Fibroblast of skin of abdomen (primary cell): Measurements from ENCODE around the gene TMEM120A. TPM values are rescaled to one million over a fixed set of nuclear protein-coding genes. Genes with fewer than 3 reads are reported as not detected.
"Not testable (repeated sequence)": the region's sequence is repeated elsewhere in the genome, so short reads cannot be mapped to it uniquely, and the experiment has no call there.

ENCODE experiments used
- DNase-seq: peaks from one replicate; pipeline ENCODE4 v3.0.0-alpha.2; 2013
- polyA plus RNA-seq, 2 experiments: library from polyadenylated mRNA; unstranded; fragments of 120-200 nt; gene quantifications; one replicate each; pipeline ENCODE4 v1.2.1, GENCODE V29; 2013; ENCODE audit not compliant: insufficient read length in 2 of 2

TMEM120A gene
- 30.4 TPM for polyA plus RNA-seq (2013, experiment 1 of 2; ENCODE audit: insufficient read length)
- polyA plus RNA-seq (2013, experiment 2 of 2; ENCODE audit: insufficient read length) = 34.6 TPM

DNA sequence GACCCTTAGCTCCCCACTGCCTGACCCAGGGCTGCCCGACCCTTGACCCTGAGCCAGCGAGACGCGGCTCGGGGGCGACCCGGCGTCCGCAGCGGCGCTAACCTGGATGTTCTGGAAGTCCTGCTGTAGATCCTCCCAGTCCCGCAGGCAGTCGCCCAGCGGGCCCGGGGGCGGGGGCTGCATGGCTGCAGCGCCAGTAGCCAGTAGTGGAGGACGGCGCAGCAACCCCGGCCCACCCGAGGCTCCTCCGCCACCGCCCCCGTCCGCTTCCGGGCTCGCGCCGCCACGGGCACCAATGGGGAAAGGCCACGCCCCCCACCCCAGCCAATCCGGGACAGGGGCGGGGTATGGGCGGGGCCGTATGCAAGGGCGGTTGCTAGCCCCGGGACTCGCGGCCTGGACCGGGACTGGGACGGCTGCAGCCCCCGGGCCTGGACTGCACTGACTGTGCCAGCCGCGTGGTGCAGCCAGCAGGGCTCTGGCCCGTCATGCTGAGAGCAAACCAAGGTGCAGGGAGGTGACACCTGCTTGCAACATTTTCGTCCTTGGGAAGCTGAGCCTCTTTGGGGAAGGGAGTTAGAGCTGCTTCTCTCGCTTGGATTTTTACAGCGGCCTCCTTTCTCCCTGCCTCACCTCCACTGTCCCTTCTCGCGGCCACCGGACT, at the start of gene TMEM120A:
Gene TMEM120A, minus strand, starts transcription at position 208 of the 664 bp plus-strand sequence. Its CDS starts 25 bp downstream, at position 183.
- peak; percentile 92 for DNase-seq

DNA sequence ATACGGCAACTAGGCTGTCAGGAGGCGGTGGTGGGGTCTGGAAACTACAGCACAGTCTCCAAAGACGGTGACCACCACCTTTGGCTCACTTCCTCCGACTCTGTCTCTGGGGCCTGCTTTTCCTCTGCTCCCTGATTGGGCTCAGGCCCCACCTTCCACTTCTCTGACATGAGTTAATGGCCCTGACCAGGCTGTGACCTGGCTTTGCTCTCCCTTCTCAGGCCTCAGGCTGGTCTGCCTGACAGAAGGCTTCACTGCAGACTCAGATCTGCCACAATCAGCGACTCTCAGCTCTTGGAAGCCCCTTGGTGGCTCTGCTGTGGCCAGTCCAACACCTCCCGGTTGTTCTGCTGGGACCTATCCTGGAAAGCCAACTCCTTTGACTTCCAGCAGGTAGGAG, 45.7 kb upstream of the TMEM120A start:
- no peak for DNase-seq

- peak; percentile 73 for DNase-seq
These were observed 42.9 kb upstream of the TMEM120A start for GRCh38 chr7:76037310-76037709.

GRCh38 chr7:76031964-76032363, 37.6 kb upstream of the TMEM120A start:
- DNase-seq = no peak

- DNase-seq = not testable (repeated sequence)
These were observed 35.3 kb upstream of the TMEM120A start for GRCh38 chr7:76029682-76030081.

- DNase-seq = no peak
These were observed 28.6 kb upstream of the TMEM120A start for GRCh38 chr7:76023002-76023401.

GRCh38 chr7:76022026-76022780, 27.8 kb upstream of the TMEM120A start:
- no peak for DNase-seq

- peak; percentile 35 for DNase-seq
These were observed 25.8 kb upstream of the TMEM120A start for GRCh38 chr7:76020031-76020714.

- DNase-seq = not testable (repeated sequence)
These were observed 24.1 kb upstream of the TMEM120A start for GRCh38 chr7:76018520-76018919.

DNA sequence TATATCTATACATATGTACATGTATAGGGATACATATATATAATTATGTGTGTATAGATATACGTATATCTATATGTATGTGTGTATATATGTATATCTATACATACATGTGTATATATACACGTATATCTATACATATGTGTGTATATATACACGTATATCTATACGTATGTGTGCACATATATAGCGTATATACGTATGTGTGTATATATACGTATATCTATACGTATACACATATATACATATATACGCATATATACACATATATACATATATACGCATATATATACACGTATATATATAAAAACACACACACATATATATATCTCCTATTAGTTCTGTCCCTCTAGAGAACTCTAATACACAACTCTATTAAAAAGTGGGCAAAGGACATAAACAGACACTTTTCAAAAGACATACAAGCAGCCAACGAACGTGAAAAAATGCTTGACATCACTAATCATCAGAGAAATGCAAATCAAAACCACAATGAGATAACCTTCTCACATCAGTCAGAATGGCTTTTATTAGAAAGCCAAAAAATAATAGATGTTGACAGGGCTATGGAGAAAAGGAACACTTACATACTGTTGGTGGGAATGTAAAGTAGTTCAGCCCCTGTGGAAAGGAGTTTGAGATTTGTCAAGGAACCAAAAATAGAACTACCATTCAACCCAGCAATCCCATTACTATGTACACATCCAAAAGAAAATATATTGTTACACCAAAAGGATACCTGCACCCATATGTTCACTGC, 22.0 kb upstream of the TMEM120A start:
- no peak for DNase-seq

DNA sequence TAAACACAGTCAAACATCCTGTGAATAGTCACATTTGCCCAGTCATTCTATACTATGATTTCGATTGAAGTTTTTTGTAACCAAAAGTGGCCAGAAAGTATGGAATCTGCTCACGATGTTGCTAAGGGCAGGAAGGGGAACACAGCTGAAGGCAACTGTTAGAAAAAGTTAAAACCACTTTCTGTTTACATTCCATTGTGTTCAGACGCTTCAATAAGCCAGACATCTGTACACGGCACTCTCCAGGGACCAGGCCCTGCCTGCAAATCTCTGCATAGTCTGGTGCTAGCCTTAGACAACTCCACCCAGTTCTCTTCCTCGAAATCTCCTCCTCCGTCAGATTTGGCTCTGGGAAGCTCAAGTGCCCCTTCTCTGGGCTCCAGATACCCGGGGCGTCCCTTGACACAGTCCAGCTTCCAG, 17.1 kb upstream of the TMEM120A start:
- peak; percentile 67 for DNase-seq

DNA sequence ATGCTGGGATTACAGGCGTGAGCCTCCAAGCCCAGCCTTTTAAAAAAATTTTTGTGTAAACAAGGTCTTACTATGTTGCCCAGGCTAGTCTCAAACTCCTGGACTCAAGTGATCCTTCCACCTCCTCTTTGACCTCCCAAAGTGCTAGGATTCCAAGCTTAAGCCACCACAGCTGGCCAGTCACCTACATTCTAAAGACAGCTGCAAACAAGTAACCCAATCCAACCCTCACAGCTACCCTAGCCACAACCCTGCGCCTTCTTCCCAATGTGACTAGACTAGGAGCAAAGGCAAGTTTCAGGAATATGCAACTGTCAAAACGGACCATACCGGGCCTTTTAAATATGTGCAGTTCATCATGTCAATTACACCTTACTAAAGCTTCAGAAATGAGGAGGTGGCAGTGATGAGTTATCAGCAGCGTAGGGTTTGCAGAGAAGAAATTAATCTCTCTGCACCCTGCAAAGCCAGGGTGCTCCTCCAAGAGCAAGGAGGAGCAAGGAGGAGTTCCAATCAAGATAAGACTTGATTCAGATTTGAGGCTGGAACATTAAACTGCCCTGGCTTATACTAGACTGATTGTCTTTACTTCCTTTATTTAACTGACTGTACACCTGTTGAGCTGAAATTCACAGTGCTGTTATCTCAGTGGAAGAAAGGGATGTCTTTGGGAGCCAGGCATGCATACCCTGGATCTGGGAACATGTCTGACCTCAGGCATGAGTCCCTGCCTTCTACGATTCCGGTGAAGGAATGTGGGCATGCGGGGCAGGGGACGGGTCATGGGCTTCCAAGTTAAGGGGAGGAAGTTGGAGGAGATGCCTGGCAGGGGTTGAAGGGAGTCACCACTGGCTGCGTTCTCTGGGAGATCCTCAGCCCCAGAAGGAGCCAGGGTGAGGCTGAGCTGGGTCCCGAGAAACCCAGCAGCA, 15.5 kb upstream of the TMEM120A start:
- no peak for DNase-seq

DNA sequence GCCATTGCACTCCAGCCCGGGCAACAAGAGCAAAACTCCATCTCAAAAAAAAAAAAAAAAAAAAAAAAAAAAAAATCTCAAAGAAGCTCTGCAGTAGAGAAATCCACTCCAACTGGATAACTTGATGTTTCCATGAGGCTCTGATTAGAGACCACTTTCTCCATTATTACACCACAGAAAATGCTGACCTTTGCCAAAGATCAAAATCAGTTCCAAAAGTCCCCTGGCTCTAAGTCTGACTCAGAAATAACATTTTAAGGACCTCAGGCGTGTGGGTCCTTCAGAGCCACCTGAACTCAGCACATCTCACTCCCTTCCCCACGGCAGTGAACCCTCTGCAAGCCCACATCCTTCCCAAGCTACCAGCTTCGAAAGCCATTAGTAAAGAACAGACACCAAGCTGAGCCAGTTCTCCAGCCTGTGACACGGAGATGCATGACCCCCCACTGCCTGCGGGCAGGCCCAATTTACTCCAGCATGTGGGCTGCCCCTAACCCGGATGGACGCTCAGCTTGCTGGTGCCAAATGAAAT, 13.8 kb upstream of the TMEM120A start:
- DNase-seq = no peak

- DNase-seq = not testable (repeated sequence)
These were observed 10.6 kb upstream of the TMEM120A start for GRCh38 chr7:76005004-76005403.

GRCh38 chr7:76003351-76003750, 9.0 kb upstream of the TMEM120A start:
- no peak for DNase-seq

DNA sequence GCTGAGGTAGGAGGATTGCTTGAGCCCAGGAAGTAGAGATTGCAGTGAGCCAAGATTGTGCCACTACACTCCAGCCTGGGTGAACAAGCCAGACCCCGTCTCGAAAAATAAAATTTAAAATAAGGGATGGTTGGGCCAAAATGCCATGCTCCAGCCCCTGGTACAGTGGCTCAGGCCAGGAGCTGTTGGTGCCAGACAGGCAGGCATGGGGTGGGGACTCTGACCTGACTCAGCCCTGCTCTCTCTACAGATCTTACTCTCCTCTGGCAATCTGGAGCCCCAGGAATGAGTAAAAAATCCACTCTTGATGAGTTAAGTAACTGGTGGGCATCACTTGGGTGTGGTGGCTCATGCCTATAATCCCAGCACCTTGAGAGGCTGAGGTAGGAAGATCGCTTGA, 8.4 kb upstream of the TMEM120A start:
- no peak for DNase-seq

DNA sequence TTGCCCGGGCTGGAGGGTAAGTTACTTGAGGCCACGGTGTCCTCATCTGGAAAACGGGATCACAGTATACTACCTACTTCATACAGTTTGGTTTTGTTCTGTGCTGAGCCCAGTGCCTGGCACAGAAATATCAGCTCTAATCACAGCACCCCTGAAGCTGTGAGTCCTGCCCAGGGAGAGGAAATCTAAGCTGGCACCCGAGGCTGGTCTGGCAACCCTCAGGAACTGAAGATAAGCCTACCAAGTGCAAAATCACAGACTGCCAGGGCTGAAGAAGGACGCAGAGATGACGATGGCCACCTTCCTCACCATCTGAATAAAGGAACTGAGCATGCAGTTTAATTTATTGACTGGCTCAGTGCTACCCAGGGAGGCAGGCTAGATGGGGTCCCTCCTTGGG, 7.7 kb upstream of the TMEM120A start:
- DNase-seq = no peak

DNA sequence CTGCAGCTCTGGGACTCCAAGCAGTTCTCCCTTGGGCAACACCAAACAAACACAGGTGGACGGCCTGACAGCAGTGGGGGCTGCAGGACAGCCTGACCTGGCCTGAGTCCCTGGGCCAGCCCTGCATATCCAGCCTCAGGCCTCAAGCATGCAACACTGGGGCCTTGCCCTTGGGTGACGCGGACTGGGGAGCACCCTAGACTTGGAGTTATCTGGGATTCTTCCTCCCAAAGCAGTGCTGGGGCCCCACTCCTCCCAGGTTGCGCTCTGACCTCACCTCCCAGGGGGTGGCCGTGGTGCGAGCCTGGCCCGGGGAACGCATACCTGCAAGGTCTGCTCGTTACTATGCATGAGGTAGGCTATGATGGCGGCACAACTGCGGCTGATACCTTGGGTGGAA, 6.2 kb upstream of the TMEM120A start:
- DNase-seq = no peak

DNA sequence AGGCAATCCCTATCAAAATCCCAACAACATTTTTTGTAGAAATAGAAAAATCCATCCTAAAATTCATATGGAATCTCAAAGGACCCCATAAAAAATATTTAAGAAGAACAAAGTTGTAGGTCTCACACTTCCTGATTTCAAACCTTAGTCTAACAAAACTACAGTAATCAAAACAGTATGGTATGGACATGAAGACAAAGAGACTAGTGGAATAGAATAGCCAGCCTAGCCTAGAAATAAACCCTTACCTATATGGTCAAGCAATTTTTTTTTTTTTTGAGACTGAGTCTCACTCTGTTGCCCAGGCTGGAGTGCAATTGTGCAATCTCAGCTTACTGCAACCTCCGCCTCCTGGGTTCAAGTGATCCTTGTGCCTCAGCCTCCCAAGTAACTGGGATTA, 3.6 kb upstream of the TMEM120A start:
- no peak for DNase-seq

DNA sequence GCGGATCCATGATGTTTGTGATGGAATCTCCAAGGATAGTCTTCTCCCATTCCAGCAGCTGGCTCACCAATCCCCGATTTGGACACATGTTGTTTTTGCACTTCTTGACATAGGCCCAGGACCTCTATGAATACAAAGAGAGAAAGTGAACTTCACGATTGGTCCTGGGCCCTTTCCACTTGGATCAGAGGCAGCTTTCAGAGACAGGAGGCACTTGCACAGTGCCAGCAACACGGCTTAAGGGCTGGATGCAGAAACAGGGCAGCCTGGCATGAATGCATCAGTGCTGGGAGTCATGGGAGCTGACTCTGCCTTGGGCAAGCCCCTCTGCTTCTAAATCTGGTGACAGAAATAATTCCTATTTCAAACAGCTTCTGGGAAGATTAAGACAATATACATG, 2.1 kb upstream of the TMEM120A start:
- DNase-seq = no peak

GRCh38 chr7:75995996-75996395, 1.6 kb upstream of the TMEM120A start:
- DNase-seq = no peak
